Calu3 (cell line): ENCODE data around the gene PODNL1. TPM values are rescaled to one million over a fixed set of nuclear protein-coding genes. Genes with fewer than 3 reads are reported as not detected.

Source experiments
- BruUV-seq: library from RNA; stranded (reverse); fragments of 400-500 nt; replicated peaks from 2 replicates; lab custom pipeline; 2021; lab: Mats Ljungman, UMichigan
- CTCF ChIA-PET: fragments of 300-600 bp; sonication (Branson Sonifier 250); formaldehyde crosslinking; loops from one replicate; lab custom pipeline; 2022; ENCODE audit warnings: antibody characterized with exemption; lab: Charles Lee
- DNase-seq: peaks from one replicate; pipeline ENCODE4 v3.0.0; 2022
- H3K27ac Mint-ChIP-seq: one replicate; pipeline ENCODE4 v1.8.0; 2022; ENCODE audit warnings: mixed read lengths; ENCODE audit not compliant: unreplicated experiment
- H3K27me3 Mint-ChIP-seq: one replicate; pipeline ENCODE4 v1.8.0; 2022; ENCODE audit warnings: mixed read lengths; ENCODE audit not compliant: unreplicated experiment
- H3K36me3 Mint-ChIP-seq: one replicate; pipeline ENCODE4 v1.8.0; 2022; ENCODE audit warnings: mild to moderate bottlenecking, moderate library complexity, mixed read lengths; ENCODE audit not compliant: insufficient read depth, unreplicated experiment
- H3K4me1 Mint-ChIP-seq: one replicate; pipeline ENCODE4 v1.8.0; 2022; ENCODE audit warnings: mild to moderate bottlenecking, low read depth, mixed read lengths; ENCODE audit not compliant: unreplicated experiment
- H3K4me3 Mint-ChIP-seq: one replicate; pipeline ENCODE4 v1.8.0; 2022; ENCODE audit warnings: mild to moderate bottlenecking, low read depth, moderate library complexity, mixed read lengths; ENCODE audit not compliant: unreplicated experiment
- H3K9me3 Mint-ChIP-seq: one replicate; pipeline ENCODE4 v1.8.0; 2022; ENCODE audit warnings: low read depth, mixed read lengths; ENCODE audit not compliant: unreplicated experiment
- CTCF ChIP-seq: fragments of 200-600 bp; IDR thresholded peaks from one replicate; pipeline ENCODE4 v1.8.0; 2022; ENCODE audit warnings: antibody characterized with exemption; ENCODE audit not compliant: unreplicated experiment
- intact Hi-C: fragments of 100-400 bp; cut with micrococcal nuclease; formaldehyde crosslinking; loops from one replicate; pipeline ENCODE4 v1.10.0; 2022; ENCODE audit not compliant: unreplicated experiment
- total RNA-seq: library from RNA; stranded (reverse); gene quantifications from 2 replicates; pipeline ENCODE4 v1.2.3, GENCODE V29; 2022

The PODNL1 gene
- total RNA-seq, 1 experiment from 2014 or later: not detected

- no peak for DNase-seq
- intact Hi-C loops: no loop called here
- H3K36me3 Mint-ChIP-seq: no peaks in the 10 kb centered on the region
- H3K27me3 Mint-ChIP-seq: no peaks in the 10 kb centered on the region
- H3K4me1 Mint-ChIP-seq: no peaks in the 10 kb centered on the region
- TF ChIP-seq CTCF: no peak
- no peak overlapping the region for H3K27ac Mint-ChIP-seq
- no peaks in the 10 kb centered on the region for H3K9me3 Mint-ChIP-seq
- CTCF ChIA-PET: interaction anchor here (0.7 kb wide), 1 partner anchor 236 kb away, joined by 4 read pairs; no protein-coding TSS in a partner anchor
- no peak overlapping the region for H3K4me3 Mint-ChIP-seq
- no TSS peak for BruUV-seq
Measured at GRCh38 chr19:13899393-13899792, 38.8 kb downstream of the PODNL1 start.

- no peaks in the 10 kb centered on the region for H3K4me1 Mint-ChIP-seq
- no peaks in the 10 kb centered on the region for H3K27me3 Mint-ChIP-seq
- no peak overlapping the region for H3K27ac Mint-ChIP-seq
Measured at GRCh38 chr19:13896227-13896626, 42.0 kb downstream of the PODNL1 start.

GRCh38 chr19:13894552-13894951 lies 43.7 kb downstream of the PODNL1 start:
- CTCF ChIA-PET: no interaction called here
- BruUV-seq: no TSS peak

More at GRCh38 chr19:13896227-13896626, 42.0 kb downstream of the PODNL1 start:
- Mint-ChIP-seq H3K36me3 (no peaks in the 10 kb centered on the region), H3K9me3 (no peaks in the 10 kb centered on the region), H3K4me3 (no peak overlapping the region)
- no peak for DNase-seq
- BruUV-seq: no TSS peak
- intact Hi-C loops: no loop called here
- CTCF ChIA-PET: no interaction called here
- no peak for TF ChIP-seq CTCF

GRCh38 chr19:13892870-13893269 lies 45.3 kb downstream of the PODNL1 start:
- Mint-ChIP-seq H3K9me3 (no peaks in the 10 kb centered on the region), H3K4me3 (no peak overlapping the region), H3K27me3 (no peaks in the 10 kb centered on the region), H3K36me3 (no peaks in the 10 kb centered on the region), H3K4me1 (no peaks in the 10 kb centered on the region), H3K27ac (no peak overlapping the region)
- intact Hi-C loops: no loop called here
- no peak for TF ChIP-seq CTCF
- CTCF ChIA-PET: no interaction called here
- no peak for DNase-seq
- no TSS peak for BruUV-seq

More at GRCh38 chr19:13894552-13894951, 43.7 kb downstream of the PODNL1 start:
- Mint-ChIP-seq H3K36me3 (no peaks in the 10 kb centered on the region), H3K27me3 (no peaks in the 10 kb centered on the region), H3K27ac (no peak overlapping the region), H3K9me3 (no peaks in the 10 kb centered on the region), H3K4me1 (no peaks in the 10 kb centered on the region), H3K4me3 (no peak overlapping the region)
- no peak for DNase-seq
- TF ChIP-seq CTCF: no peak
- intact Hi-C loops: no loop called here
